HEK293 (cell line): ENCODE data around the gene LILRA2.

Experiments
- CTCF ChIA-PET: fragments of 350-600 bp; formaldehyde crosslinking; extraction: SDS; loops from one replicate; lab custom pipeline; 2021; ENCODE audit warnings: antibody characterized with exemption; lab: Yijun Ruan, JAX
- POLR2A ChIA-PET: fragments of 300-600 bp; formaldehyde crosslinking; extraction: SDS; loops from one replicate; lab custom pipeline; 2020; ENCODE audit warnings: antibody characterized with exemption, inconsistent platforms; lab: Yijun Ruan, JAX
- H3K27ac ChIP-seq: fragments of 200-500 bp; sonication (Bioruptor generic); 2 replicates; pipeline ENCODE4 v1.5.1; 2014; ENCODE audit warnings: low read depth, low read length, control low read depth, inconsistent platforms; ENCODE audit errors: extremely low read depth
- H3K36me3 ChIP-seq, 2 experiments: fragments of 200-500 bp in 1 of 2; sonication (Bioruptor generic) in 1 of 2; 1 replicate in 1 of 2; 2 replicates in 1 of 2; pipeline ENCODE4 v1.5.1; 2014 to 2017; ENCODE audit warnings: inconsistent platforms in 2 of 2, low read length in 2 of 2; ENCODE audit not compliant: control insufficient read depth in 2 of 2, insufficient read depth in 1 of 2
- H3K4me1 ChIP-seq: fragments of 200-500 bp; sonication (Bioruptor generic); 2 replicates; pipeline ENCODE4 v1.5.1; 2014; ENCODE audit warnings: mild to moderate bottlenecking, low read length, inconsistent platforms; ENCODE audit not compliant: control insufficient read depth, insufficient read depth
- H3K4me3 ChIP-seq: 2 replicates; pipeline ENCODE4 v1.5.1; 2011; ENCODE audit warnings: low read depth, mild to moderate bottlenecking, control low read depth, low read length, moderate library complexity
- H3K9me3 ChIP-seq: fragments of 200-500 bp; sonication (Bioruptor generic); 2 replicates; pipeline ENCODE4 v1.5.1; 2014; ENCODE audit warnings: low read depth, low read length, inconsistent platforms; ENCODE audit not compliant: control insufficient read depth, insufficient read depth
- ATF2 ChIP-seq: fragments of 450-650 bp; formaldehyde crosslinking; IDR thresholded peaks from 2 replicates; pipeline ENCODE4 v1.5.1; 2016; ENCODE audit warnings: missing biosample characterization, missing genetic modification characterization, low read depth
- EGR2 ChIP-seq: fragments of 450-650 bp; formaldehyde crosslinking; IDR thresholded peaks from 2 replicates; pipeline ENCODE4 v1.5.1; 2016; ENCODE audit warnings: low read depth, missing biosample characterization, missing genetic modification characterization
- PBX3 ChIP-seq: sonication (generic); formaldehyde crosslinking; IDR thresholded peaks from 2 replicates; pipeline ENCODE4 v1.8.1; 2022; ENCODE audit warnings: mild to moderate bottlenecking, moderate library complexity, missing genetic modification reagents
- PRDM1 ChIP-seq: fragments of 450-650 bp; formaldehyde crosslinking; IDR thresholded peaks from 2 replicates; pipeline ENCODE4; 2016; ENCODE audit warnings: missing biosample characterization, missing genetic modification characterization
- REST ChIP-seq: fragments of 450-650 bp; formaldehyde crosslinking; IDR thresholded peaks from 2 replicates; pipeline ENCODE4 v1.5.1; 2016; ENCODE audit warnings: missing biosample characterization, missing genetic modification characterization
- SETDB1 ChIP-seq: IDR thresholded peaks from one replicate; pipeline ENCODE4 v1.6.1; 2017; ENCODE audit warnings: mild to moderate bottlenecking, low read length, moderate library complexity, mixed read lengths; ENCODE audit not compliant: insufficient read length
- YY1 ChIP-seq: fragments of 450-650 bp; formaldehyde crosslinking; IDR thresholded peaks from 2 replicates; pipeline ENCODE4 v1.5.1; 2018; ENCODE audit warnings: missing biosample characterization, missing genetic modification characterization
- ZBTB17 ChIP-seq: fragments of 450-650 bp; formaldehyde crosslinking; IDR thresholded peaks from 2 replicates; pipeline ENCODE4 v1.5.1; 2016; ENCODE audit warnings: missing biosample characterization, missing genetic modification characterization
- ZEB2 ChIP-seq: fragments of 450-650 bp; formaldehyde crosslinking; IDR thresholded peaks from 2 replicates; pipeline ENCODE4 v1.5.1; 2016; ENCODE audit warnings: missing biosample characterization, missing genetic modification characterization
- ZNF121 ChIP-seq: fragments of 450-650 bp; formaldehyde crosslinking; IDR thresholded peaks from 2 replicates; pipeline ENCODE4 v1.5.1; 2016; ENCODE audit warnings: missing biosample characterization, missing genetic modification characterization
- ZNF155 ChIP-seq: fragments of 450-650 bp; formaldehyde crosslinking; IDR thresholded peaks from 2 replicates; pipeline ENCODE4 v1.5.1; 2016; ENCODE audit warnings: missing biosample characterization, missing genetic modification characterization
- ZNF2 ChIP-seq: fragments of 450-650 bp; formaldehyde crosslinking; IDR thresholded peaks from 2 replicates; pipeline ENCODE4 v1.5.1; 2016; ENCODE audit warnings: missing biosample characterization, missing genetic modification characterization
- ZNF280C ChIP-seq: fragments of 450-650 bp; formaldehyde crosslinking; IDR thresholded peaks from 2 replicates; pipeline ENCODE4 v1.5.1; 2016; ENCODE audit warnings: missing biosample characterization, missing genetic modification characterization
- ZNF324 ChIP-seq: fragments of 450-650 bp; formaldehyde crosslinking; IDR thresholded peaks from 2 replicates; pipeline ENCODE4 v1.5.1; 2016; ENCODE audit warnings: missing biosample characterization, missing genetic modification characterization
- ZNF366 ChIP-seq: fragments of 450-650 bp; formaldehyde crosslinking; conservative IDR thresholded peaks from 2 replicates; pipeline ENCODE4 v1.5.1; 2016; ENCODE audit warnings: missing biosample characterization, missing genetic modification characterization
- ZNF530 ChIP-seq: fragments of 450-650 bp; formaldehyde crosslinking; IDR thresholded peaks from 2 replicates; pipeline ENCODE4 v1.5.1; 2016; ENCODE audit warnings: low read depth, missing biosample characterization, missing genetic modification characterization
- ZNF555 ChIP-seq: fragments of 450-650 bp; formaldehyde crosslinking; conservative IDR thresholded peaks from 2 replicates; pipeline ENCODE4 v1.5.1; 2017; ENCODE audit warnings: missing biosample characterization, mild to moderate bottlenecking, missing genetic modification characterization, inconsistent platforms
- ZNF600 ChIP-seq: fragments of 450-650 bp; formaldehyde crosslinking; IDR thresholded peaks from 2 replicates; pipeline ENCODE4 v1.5.1; 2016; ENCODE audit warnings: missing biosample characterization, missing genetic modification characterization
- ZNF629 ChIP-seq: fragments of 450-650 bp; formaldehyde crosslinking; IDR thresholded peaks from 2 replicates; pipeline ENCODE4 v1.5.1; 2017; ENCODE audit warnings: missing biosample characterization, missing genetic modification characterization
- ZNF677 ChIP-seq: fragments of 450-650 bp; IDR thresholded peaks from 2 replicates; pipeline ENCODE4 v1.5.0; 2018; ENCODE audit warnings: missing biosample characterization, mild to moderate bottlenecking, missing genetic modification characterization, moderate library complexity
- ZNF747 ChIP-seq: fragments of 450-650 bp; formaldehyde crosslinking; IDR thresholded peaks from 2 replicates; pipeline ENCODE4 v1.5.1; 2016; ENCODE audit warnings: missing biosample characterization, missing genetic modification characterization
- ZSCAN23 ChIP-seq: fragments of 450-650 bp; formaldehyde crosslinking; IDR thresholded peaks from 2 replicates; pipeline ENCODE4 v1.5.1; 2016; ENCODE audit warnings: missing biosample characterization, missing genetic modification characterization

The LILRA2 gene

GRCh38 chr19:54608792-54609191 lies 35.2 kb downstream of the LILRA2 start:
- no peak overlapping the region for H3K4me3 ChIP-seq
- TF ChIP-seq ZNF600 (no peak), ZNF530 (tag by site-specific recombination) (no peak), ZNF155 (tag by site-specific recombination) (no peak), ZSCAN23 (tag by site-specific recombination) (no peak), ZNF747 (tag by site-specific recombination) (no peak), REST (tag by site-specific recombination) (no peak), ZBTB17 (tag by site-specific recombination) (no peak), ZNF677 (tag by site-specific recombination) (no peak), ZNF629 (tag by site-specific recombination) (no peak), PRDM1 (tag by site-specific recombination) (no peak), ZNF366 (no peak), ZNF555 (tag by site-specific recombination) (no peak), ZNF2 (tag by site-specific recombination) (no peak), ZNF280C (no peak), YY1 (tag by site-specific recombination) (no peak), ATF2 (tag by site-specific recombination) (no peak), ZEB2 (no peak), ZNF324 (tag by site-specific recombination) (no peak), SETDB1 (no peak)
- TF ChIP-seq, all 188 proteins: peak for 0
- ChIA-PET POLR2A (no interaction called here), CTCF (interaction anchor here (0.5 kb wide), 1 partner anchor 1424 kb away, joined by 5 read pairs; no protein-coding TSS in a partner anchor)
- Histone ChIP-seq H3K27ac (no peak overlapping the region), H3K4me1 (no peaks in the 10 kb centered on the region), H3K36me3 (no peaks in the 10 kb centered on the region), H3K9me3 (no peaks in the 10 kb centered on the region; the same call in 1 of the 2 replicates)

GRCh38 chr19:54609356-54609791 lies 35.8 kb downstream of the LILRA2 start:
- H3K4me1 ChIP-seq, result no peaks in the 10 kb centered on the region
- no peak overlapping the region for H3K27ac ChIP-seq
- no peak overlapping the region for H3K4me3 ChIP-seq
- POLR2A ChIA-PET, result no interaction called here
- no peaks in the 10 kb centered on the region; the same call in 1 of the 2 replicates for H3K9me3 ChIP-seq
- no peak for TF ChIP-seq EGR2
- no peak for TF ChIP-seq PBX3
- no peak for TF ChIP-seq ZNF121 (tag by site-specific recombination)
- CTCF ChIA-PET, result interaction anchor here (0.5 to 0.7 kb wide), 2 partner anchors 1097 to 1423 kb away, joined by 3 to 5 read pairs; no protein-coding TSS in a partner anchor
- H3K36me3 ChIP-seq, result no peaks in the 10 kb centered on the region
